GM23338 (cell line): ENCODE data around the gene SVOPL. TPM values are rescaled to one million over a fixed set of nuclear protein-coding genes. Genes with fewer than 3 reads are reported as not detected.
A peak's percentile ranks its signal among the peaks of the same experiment; 100 is the strongest.

Experiments
- ATAC-seq: fragments of 200-7000 bp; cut with Tn5 transposase; 3 replicates; pipeline ENCODE4 v1.9.1; 2020
- DNase-seq: peaks from one replicate; pipeline ENCODE4 v3.0.0-alpha.2; 2015; ENCODE audit warnings: low spot score
- H2AFZ ChIP-seq: fragments of 200-600 bp; sonication (generic); 2 replicates; pipeline ENCODE4 v1.8.0; 2016; ENCODE audit warnings: antibody characterized with exemption, mild to moderate bottlenecking, moderate library complexity
- H3F3A ChIP-seq: fragments of 200-600 bp; sonication (generic); replicated peaks from 2 replicates; pipeline ENCODE4 v1.8.0; 2017; ENCODE audit warnings: antibody characterized with exemption, mixed run types, low read depth
- H3K27ac ChIP-seq: fragments of 200-600 bp; sonication (generic); 2 replicates; pipeline ENCODE4 v1.6.1; 2016; ENCODE audit warnings: low read depth
- H3K27me3 ChIP-seq: fragments of 200-600 bp; sonication (generic); 2 replicates; pipeline ENCODE4 v1.8.0; 2016; ENCODE audit warnings: mild to moderate bottlenecking, mixed run types, moderate library complexity; ENCODE audit not compliant: insufficient read depth
- H3K36me3 ChIP-seq: fragments of 200-600 bp; sonication (generic); 2 replicates; pipeline ENCODE4 v1.8.0; 2016; ENCODE audit warnings: mild to moderate bottlenecking; ENCODE audit not compliant: insufficient read depth
- H3K4me1 ChIP-seq: fragments of 200-600 bp; sonication (generic); 2 replicates; pipeline ENCODE4 v1.8.0; 2016; ENCODE audit warnings: mild to moderate bottlenecking, moderate library complexity; ENCODE audit not compliant: insufficient read depth
- H3K4me2 ChIP-seq: fragments of 200-600 bp; sonication (generic); 2 replicates; pipeline ENCODE4 v1.7.1; 2017; ENCODE audit warnings: mixed run types
- H3K4me3 ChIP-seq: fragments of 200-600 bp; sonication (generic); 2 replicates; pipeline ENCODE4 v1.6.1; 2016; ENCODE audit warnings: mixed run types
- H3K79me2 ChIP-seq: fragments of 200-600 bp; sonication (generic); replicated peaks from 2 replicates; pipeline ENCODE4 v1.8.0; 2017; ENCODE audit warnings: mild to moderate bottlenecking; ENCODE audit not compliant: insufficient read depth
- H3K9me2 ChIP-seq: fragments of 200-600 bp; sonication (generic); 2 replicates; pipeline ENCODE4 v1.8.0; 2017; ENCODE audit not compliant: insufficient read depth
- H4K20me1 ChIP-seq: fragments of 200-600 bp; sonication (generic); replicated peaks from 2 replicates; pipeline ENCODE4 v1.8.0; 2017; ENCODE audit warnings: mild to moderate bottlenecking; ENCODE audit not compliant: insufficient read depth
- H3K27ac Mint-ChIP-seq: 2 replicates; pipeline ENCODE4 v1.8.0; 2020; ENCODE audit warnings: inconsistent platforms, mild to moderate bottlenecking, moderate library complexity, mixed read lengths
- H3K27me3 Mint-ChIP-seq: 3 replicates; pipeline ENCODE4 v1.8.0; 2022; ENCODE audit warnings: low read depth, mild to moderate bottlenecking, moderate library complexity, mixed read lengths, inconsistent platforms; ENCODE audit not compliant: insufficient read depth, poor library complexity
- H3K36me3 Mint-ChIP-seq: 3 replicates; pipeline ENCODE4 v1.8.0; 2021; ENCODE audit warnings: low read depth, mild to moderate bottlenecking, inconsistent platforms, moderate library complexity, mixed read lengths
- H3K4me1 Mint-ChIP-seq: 3 replicates; pipeline ENCODE4 v1.8.0; 2020; ENCODE audit warnings: mild to moderate bottlenecking, inconsistent platforms, mixed read lengths
- H3K4me3 Mint-ChIP-seq: 3 replicates; pipeline ENCODE4 v1.8.0; 2021; ENCODE audit warnings: moderate library complexity, mild to moderate bottlenecking, inconsistent platforms, mixed read lengths
- H3K9me3 Mint-ChIP-seq: 3 replicates; pipeline ENCODE4 v1.8.0; 2020; ENCODE audit warnings: moderate library complexity, mild to moderate bottlenecking, inconsistent platforms, mixed read lengths
- CREB1 ChIP-seq: fragments of 250-450 bp; sonication (Bioruptor Pico); IDR thresholded peaks from 2 replicates; pipeline ENCODE4 v1.5.0; 2020; ENCODE audit warnings: low read depth, mild to moderate bottlenecking, moderate library complexity
- EZH2 ChIP-seq: fragments of 200-600 bp; sonication (generic); IDR thresholded peaks from one replicate; pipeline ENCODE4 v1.8.0; 2017; ENCODE audit warnings: antibody characterized with exemption, mild to moderate bottlenecking, low read depth; ENCODE audit not compliant: unreplicated experiment
- EZH2phosphoT487 ChIP-seq: fragments of 200-600 bp; sonication (generic); IDR thresholded peaks from one replicate; pipeline ENCODE4 v1.8.1; 2018; ENCODE audit warnings: antibody characterized with exemption; ENCODE audit not compliant: unreplicated experiment
- JUNB ChIP-seq: IDR thresholded peaks from one replicate; pipeline ENCODE4 v1.6.1; 2016; ENCODE audit warnings: antibody characterized with exemption; ENCODE audit not compliant: unreplicated experiment
- NANOG ChIP-seq: IDR thresholded peaks from 2 replicates; pipeline ENCODE4 v1.6.1; 2016; ENCODE audit warnings: antibody characterized with exemption, borderline replicate concordance
- POLR2AphosphoS5 ChIP-seq: IDR thresholded peaks from 2 replicates; pipeline ENCODE4 v1.6.1; 2016; ENCODE audit warnings: antibody characterized with exemption, low read depth
- STAT1 ChIP-seq: IDR thresholded peaks from one replicate; pipeline ENCODE4 v1.6.1; 2016; ENCODE audit warnings: antibody characterized with exemption; ENCODE audit not compliant: unreplicated experiment
- ZNF114 ChIP-seq: fragments of 250-450 bp; sonication (Bioruptor Pico); IDR thresholded peaks from 2 replicates; pipeline ENCODE4 v1.5.0; 2020; ENCODE audit warnings: mild to moderate bottlenecking, moderate library complexity
- ZNF331 ChIP-seq: fragments of 250-450 bp; sonication (Bioruptor Pico); IDR thresholded peaks from 2 replicates; pipeline ENCODE4 v1.5.0; 2020; ENCODE audit warnings: low read depth, mild to moderate bottlenecking, moderate library complexity
- polyA plus RNA-seq: library from polyadenylated mRNA; unstranded; fragments of >200 nt; fragmentation: Nextera tagmentation; extraction: Ambion mirVana; gene quantifications from 2 replicates; pipeline ENCODE4 v1.2.1, GENCODE V29; 2016
- total RNA-seq: library from RNA; depleted of rRNA; stranded (reverse); fragments of >200 nt; shearing (Covaris generic); gene quantifications from 2 replicates; pipeline ENCODE4 v1.2.3, GENCODE V29; 2014
- TF ChIP-seq, protein P1 (sequence below): IDR thresholded peaks from one replicate; pipeline ENCODE4 v1.6.1; 2018; ENCODE audit warnings: antibody characterized with exemption; ENCODE audit not compliant: unreplicated experiment
- TF ChIP-seq, protein P2 (sequence below): fragments of 250-450 bp; sonication (Bioruptor Pico); IDR thresholded peaks from 2 replicates; pipeline ENCODE4 v1.5.0; 2020; ENCODE audit warnings: mild to moderate bottlenecking, moderate library complexity
- TF ChIP-seq, protein P3 (sequence below): IDR thresholded peaks from 2 replicates; pipeline ENCODE4 v1.6.1; 2016; ENCODE audit warnings: antibody characterized with exemption
- TF ChIP-seq, protein P4 (sequence below), 2 experiments: fragments of 200-600 bp in 1 of 2; sonication (generic) in 1 of 2; conservative IDR thresholded peaks; 2 replicates each; pipeline versions ENCODE4 v1.5.1 to v1.6.1; 2016 to 2017; ENCODE audit warnings: antibody characterized with exemption in 2 of 2, low read depth in 2 of 2, mild to moderate bottlenecking in 2 of 2, moderate library complexity in 1 of 2

The SVOPL gene
- total and polyA plus RNA-seq, 2 experiments from 2014 or later = 1.4 to 2.1 TPM

DNA sequence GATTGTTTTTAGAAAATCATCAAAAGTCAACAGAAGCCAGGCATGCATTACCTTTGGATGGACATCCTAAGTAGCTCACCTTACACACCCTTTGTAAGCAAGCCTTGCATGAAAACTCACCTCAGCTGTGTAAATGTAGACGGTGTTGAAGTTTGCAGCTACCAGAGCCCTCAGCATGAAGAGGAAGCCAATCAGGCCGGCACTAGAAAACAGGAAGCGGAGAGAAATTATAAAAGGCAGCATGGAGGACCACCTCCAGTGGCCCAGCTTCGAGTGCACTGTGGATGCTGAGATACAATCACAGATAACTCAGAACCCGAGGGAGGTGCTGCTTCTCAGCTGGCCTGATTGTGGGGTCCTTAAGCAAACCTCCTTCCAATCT is 75.3 kb downstream of the SVOPL start:
- Mint-ChIP-seq H3K27me3 (peaks cover 3% of the 10 kb centered on the region), H3K36me3 (no peaks in the 10 kb centered on the region), H3K9me3 (no peaks in the 10 kb centered on the region), H3K4me3 (no peak overlapping the region), H3K4me1 (peaks cover 16% of the 10 kb centered on the region), H3K27ac (no peak overlapping the region)
- Histone ChIP-seq H3K4me3 (no peak overlapping the region), H3K9me2 (no peaks in the 10 kb centered on the region; the same call in 1 of the 2 replicates), H3K79me2 (no peaks in the 10 kb centered on the region), H2AFZ (no peak overlapping the region), H3K27ac (0 out of 2 replicates have a peak overlapping the region, but pooled peaks have one; percentile 2), H3K27me3 (no peaks in the 10 kb centered on the region), H3K36me3 (no peaks in the 10 kb centered on the region), H4K20me1 (no peaks in the 10 kb centered on the region), H3K4me2 (0 out of 2 replicates have a peak overlapping the region, but pooled peaks have one; percentile 14), H3F3A (no peaks in the 10 kb centered on the region), H3K4me1 (peaks cover 19% of the 10 kb centered on the region)
- ATAC-seq = no peak; the same call in 2 of the 3 replicates
- DNase-seq = peak; percentile 16
- TF ChIP-seq ZNF331 (no peak), NANOG (no peak), EZH2phosphoT487 (no peak), POLR2AphosphoS5 (no peak), ZNF114 (CRISPR knock-in tag) (no peak), CREB1 (no peak), EZH2 (no peak), STAT1 (no peak), JUNB (no peak)
- TF ChIP-seq, protein P1, sequence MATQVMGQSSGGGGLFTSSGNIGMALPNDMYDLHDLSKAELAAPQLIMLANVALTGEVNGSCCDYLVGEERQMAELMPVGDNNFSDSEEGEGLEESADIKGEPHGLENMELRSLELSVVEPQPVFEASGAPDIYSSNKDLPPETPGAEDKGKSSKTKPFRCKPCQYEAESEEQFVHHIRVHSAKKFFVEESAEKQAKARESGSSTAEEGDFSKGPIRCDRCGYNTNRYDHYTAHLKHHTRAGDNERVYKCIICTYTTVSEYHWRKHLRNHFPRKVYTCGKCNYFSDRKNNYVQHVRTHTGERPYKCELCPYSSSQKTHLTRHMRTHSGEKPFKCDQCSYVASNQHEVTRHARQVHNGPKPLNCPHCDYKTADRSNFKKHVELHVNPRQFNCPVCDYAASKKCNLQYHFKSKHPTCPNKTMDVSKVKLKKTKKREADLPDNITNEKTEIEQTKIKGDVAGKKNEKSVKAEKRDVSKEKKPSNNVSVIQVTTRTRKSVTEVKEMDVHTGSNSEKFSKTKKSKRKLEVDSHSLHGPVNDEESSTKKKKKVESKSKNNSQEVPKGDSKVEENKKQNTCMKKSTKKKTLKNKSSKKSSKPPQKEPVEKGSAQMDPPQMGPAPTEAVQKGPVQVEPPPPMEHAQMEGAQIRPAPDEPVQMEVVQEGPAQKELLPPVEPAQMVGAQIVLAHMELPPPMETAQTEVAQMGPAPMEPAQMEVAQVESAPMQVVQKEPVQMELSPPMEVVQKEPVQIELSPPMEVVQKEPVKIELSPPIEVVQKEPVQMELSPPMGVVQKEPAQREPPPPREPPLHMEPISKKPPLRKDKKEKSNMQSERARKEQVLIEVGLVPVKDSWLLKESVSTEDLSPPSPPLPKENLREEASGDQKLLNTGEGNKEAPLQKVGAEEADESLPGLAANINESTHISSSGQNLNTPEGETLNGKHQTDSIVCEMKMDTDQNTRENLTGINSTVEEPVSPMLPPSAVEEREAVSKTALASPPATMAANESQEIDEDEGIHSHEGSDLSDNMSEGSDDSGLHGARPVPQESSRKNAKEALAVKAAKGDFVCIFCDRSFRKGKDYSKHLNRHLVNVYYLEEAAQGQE = no peak
- TF ChIP-seq, protein P2, sequence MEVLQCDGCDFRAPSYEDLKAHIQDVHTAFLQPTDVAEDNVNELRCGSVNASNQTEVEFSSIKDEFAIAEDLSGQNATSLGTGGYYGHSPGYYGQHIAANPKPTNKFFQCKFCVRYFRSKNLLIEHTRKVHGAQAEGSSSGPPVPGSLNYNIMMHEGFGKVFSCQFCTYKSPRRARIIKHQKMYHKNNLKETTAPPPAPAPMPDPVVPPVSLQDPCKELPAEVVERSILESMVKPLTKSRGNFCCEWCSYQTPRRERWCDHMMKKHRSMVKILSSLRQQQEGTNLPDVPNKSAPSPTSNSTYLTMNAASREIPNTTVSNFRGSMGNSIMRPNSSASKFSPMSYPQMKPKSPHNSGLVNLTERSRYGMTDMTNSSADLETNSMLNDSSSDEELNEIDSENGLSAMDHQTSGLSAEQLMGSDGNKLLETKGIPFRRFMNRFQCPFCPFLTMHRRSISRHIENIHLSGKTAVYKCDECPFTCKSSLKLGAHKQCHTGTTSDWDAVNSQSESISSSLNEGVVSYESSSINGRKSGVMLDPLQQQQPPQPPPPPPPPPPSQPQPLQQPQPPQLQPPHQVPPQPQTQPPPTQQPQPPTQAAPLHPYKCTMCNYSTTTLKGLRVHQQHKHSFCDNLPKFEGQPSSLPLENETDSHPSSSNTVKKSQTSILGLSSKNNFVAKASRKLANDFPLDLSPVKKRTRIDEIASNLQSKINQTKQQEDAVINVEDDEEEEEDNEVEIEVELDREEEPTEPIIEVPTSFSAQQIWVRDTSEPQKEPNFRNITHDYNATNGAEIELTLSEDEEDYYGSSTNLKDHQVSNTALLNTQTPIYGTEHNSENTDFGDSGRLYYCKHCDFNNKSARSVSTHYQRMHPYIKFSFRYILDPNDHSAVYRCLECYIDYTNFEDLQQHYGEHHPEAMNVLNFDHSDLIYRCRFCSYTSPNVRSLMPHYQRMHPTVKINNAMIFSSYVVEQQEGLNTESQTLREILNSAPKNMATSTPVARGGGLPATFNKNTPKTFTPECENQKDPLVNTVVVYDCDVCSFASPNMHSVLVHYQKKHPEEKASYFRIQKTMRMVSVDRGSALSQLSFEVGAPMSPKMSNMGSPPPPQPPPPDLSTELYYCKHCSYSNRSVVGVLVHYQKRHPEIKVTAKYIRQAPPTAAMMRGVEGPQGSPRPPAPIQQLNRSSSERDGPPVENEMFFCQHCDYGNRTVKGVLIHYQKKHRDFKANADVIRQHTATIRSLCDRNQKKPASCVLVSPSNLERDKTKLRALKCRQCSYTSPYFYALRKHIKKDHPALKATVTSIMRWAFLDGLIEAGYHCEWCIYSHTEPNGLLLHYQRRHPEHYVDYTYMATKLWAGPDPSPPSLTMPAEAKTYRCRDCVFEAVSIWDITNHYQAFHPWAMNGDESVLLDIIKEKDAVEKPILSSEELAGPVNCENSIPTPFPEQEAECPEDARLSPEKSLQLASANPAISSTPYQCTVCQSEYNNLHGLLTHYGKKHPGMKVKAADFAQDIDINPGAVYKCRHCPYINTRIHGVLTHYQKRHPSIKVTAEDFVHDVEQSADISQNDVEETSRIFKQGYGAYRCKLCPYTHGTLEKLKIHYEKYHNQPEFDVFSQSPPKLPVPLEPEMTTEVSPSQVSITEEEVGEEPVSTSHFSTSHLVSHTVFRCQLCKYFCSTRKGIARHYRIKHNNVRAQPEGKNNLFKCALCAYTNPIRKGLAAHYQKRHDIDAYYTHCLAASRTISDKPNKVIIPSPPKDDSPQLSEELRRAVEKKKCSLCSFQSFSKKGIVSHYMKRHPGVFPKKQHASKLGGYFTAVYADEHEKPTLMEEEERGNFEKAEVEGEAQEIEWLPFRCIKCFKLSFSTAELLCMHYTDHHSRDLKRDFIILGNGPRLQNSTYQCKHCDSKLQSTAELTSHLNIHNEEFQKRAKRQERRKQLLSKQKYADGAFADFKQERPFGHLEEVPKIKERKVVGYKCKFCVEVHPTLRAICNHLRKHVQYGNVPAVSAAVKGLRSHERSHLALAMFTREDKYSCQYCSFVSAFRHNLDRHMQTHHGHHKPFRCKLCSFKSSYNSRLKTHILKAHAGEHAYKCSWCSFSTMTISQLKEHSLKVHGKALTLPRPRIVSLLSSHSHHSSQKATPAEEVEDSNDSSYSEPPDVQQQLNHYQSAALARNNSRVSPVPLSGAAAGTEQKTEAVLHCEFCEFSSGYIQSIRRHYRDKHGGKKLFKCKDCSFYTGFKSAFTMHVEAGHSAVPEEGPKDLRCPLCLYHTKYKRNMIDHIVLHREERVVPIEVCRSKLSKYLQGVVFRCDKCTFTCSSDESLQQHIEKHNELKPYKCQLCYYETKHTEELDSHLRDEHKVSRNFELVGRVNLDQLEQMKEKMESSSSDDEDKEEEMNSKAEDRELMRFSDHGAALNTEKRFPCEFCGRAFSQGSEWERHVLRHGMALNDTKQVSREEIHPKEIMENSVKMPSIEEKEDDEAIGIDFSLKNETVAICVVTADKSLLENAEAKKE (CRISPR knock-in tag) = no peak
- TF ChIP-seq, protein P3, sequence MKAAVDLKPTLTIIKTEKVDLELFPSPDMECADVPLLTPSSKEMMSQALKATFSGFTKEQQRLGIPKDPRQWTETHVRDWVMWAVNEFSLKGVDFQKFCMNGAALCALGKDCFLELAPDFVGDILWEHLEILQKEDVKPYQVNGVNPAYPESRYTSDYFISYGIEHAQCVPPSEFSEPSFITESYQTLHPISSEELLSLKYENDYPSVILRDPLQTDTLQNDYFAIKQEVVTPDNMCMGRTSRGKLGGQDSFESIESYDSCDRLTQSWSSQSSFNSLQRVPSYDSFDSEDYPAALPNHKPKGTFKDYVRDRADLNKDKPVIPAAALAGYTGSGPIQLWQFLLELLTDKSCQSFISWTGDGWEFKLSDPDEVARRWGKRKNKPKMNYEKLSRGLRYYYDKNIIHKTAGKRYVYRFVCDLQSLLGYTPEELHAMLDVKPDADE = no peak
- TF ChIP-seq, protein P4, sequence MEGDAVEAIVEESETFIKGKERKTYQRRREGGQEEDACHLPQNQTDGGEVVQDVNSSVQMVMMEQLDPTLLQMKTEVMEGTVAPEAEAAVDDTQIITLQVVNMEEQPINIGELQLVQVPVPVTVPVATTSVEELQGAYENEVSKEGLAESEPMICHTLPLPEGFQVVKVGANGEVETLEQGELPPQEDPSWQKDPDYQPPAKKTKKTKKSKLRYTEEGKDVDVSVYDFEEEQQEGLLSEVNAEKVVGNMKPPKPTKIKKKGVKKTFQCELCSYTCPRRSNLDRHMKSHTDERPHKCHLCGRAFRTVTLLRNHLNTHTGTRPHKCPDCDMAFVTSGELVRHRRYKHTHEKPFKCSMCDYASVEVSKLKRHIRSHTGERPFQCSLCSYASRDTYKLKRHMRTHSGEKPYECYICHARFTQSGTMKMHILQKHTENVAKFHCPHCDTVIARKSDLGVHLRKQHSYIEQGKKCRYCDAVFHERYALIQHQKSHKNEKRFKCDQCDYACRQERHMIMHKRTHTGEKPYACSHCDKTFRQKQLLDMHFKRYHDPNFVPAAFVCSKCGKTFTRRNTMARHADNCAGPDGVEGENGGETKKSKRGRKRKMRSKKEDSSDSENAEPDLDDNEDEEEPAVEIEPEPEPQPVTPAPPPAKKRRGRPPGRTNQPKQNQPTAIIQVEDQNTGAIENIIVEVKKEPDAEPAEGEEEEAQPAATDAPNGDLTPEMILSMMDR (conservative IDR thresholded peaks at IDR 0.05; ENCODE audit: low read depth in 2 of 2) = no peak
